ENCODE results near the gene ZNF653. TPM values are rescaled to one million over a fixed set of nuclear protein-coding genes. Genes with fewer than 3 reads are reported as not detected.

ZNF653 gene
- total and polyA plus RNA-seq, 9 of the 15 experiments (the other 6 are each of a cell fraction or from before 2014, with no cell fraction given), result 1.6 to 8.0 (median 4.2) TPM; not detected in 2

DNA sequence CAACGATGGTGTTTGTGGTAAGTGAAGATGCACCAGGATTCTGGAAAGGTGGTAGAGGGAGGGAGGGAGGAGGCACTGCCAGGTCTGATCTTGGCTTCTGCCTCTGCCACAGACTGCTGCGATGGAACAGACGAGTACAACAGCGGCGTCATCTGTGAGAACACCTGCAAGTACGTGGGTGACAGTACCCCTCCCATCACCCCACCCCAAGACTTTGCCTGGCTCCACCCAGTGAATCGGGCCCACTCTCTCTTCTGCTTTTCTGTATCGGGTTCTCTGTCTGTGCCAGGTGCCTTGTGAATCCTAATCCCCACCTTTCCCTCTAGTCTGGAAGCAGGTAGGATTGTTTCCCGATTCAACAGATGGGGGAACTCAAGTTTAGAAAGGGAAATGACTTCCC is 67.7 kb downstream of the ZNF653 start:
- H3K9me1 ChIP-seq (ENCODE audit: control insufficient read depth, insufficient read depth, low read length), result peaks cover 5% of the 10 kb centered on the region
- intact Hi-C loops (cut with micrococcal nuclease), result no loop called here
- CTCF ChIA-PET (ENCODE audit: low intra/inter-chr PET ratio), result no interaction called here
- H3K36me3 ChIP-seq (ENCODE audit: control insufficient read depth, insufficient read depth, low read length), result peaks cover 61% of the 10 kb centered on the region
- WGBS (ENCODE audit: insufficient coverage, low coverage, missing lambda C conversion rate), result 80% methylated on average over 8 of the region's 9 CpGs
- ATAC-seq (no peak), FAIRE-seq (no peak), DNase-seq (ENCODE audit: extremely low read depth in 1 of 4, low spot score in 3 of 4) (no peak)
- POLR2A ChIA-PET, result interaction anchor here (1.2 kb wide), 1 partner anchor 55 kb away, joined by 4 read pairs; no protein-coding TSS in a partner anchor
- 0 out of 4 replicates have a peak overlapping the region, but pooled peaks of 1 of the 2 experiments have one; percentile 2 for H3K9ac ChIP-seq (ENCODE audit: insufficient read depth in 1 of 2, low read depth in 2 of 2, low read length in 2 of 2)
- H3K27ac ChIP-seq (ENCODE audit: extremely low read depth, low read depth, low read length), result no peak overlapping the region
- peaks cover 11 to 22% of the 10 kb centered on the region in 2 experiments; a peak in 4 of 5 replicates for H3K4me1 ChIP-seq (replicated peaks in 1 of 2; ENCODE audit: control insufficient read depth in 2 of 2, insufficient read depth in 2 of 2, low read length in 2 of 2)
- H2AFZ ChIP-seq (ENCODE audit: low read depth, low read length), result no peak overlapping the region
- no peak overlapping the region for H3K4me3 ChIP-seq
- peaks cover 20% of the 10 kb centered on the region for H3K79me2 ChIP-seq (ENCODE audit: control insufficient read depth, insufficient read depth, low read length)
- in situ Hi-C loops (cut with MboI), result loop anchor here (5.0 kb wide), 1 partner anchor 141 kb away; the partner anchor contains the start of gene TSPAN16
- no peaks in the 10 kb centered on the region for H3K27me3 ChIP-seq (ENCODE audit: control insufficient read depth in 2 of 2, insufficient read depth in 2 of 2, low read length in 2 of 2)
- H3K4me2 ChIP-seq (ENCODE audit: insufficient read depth, low read length), result no peak overlapping the region
- H4K20me1 ChIP-seq (replicated peaks; ENCODE audit: control insufficient read depth, insufficient read depth, low read length), result 0 out of 2 replicates have a peak, but pooled peaks cover 4% of the 10 kb centered on the region
- no peaks in the 10 kb centered on the region for H3K9me3 ChIP-seq (replicated peaks; ENCODE audit: control insufficient read depth, insufficient read depth, low read depth, low read length)
- no TSS peak for BruUV-seq (replicated peaks)
- TF ChIP-seq ZNF347 (CRISPR knock-in tag; IDR thresholded peaks at IDR 0.05; ENCODE audit: low read depth) (no peak), XRCC4 (IDR thresholded peaks at IDR 0.05; ENCODE audit: extremely low read depth, insufficient read depth, insufficient read length) (no peak), TRIM28 (IDR thresholded peaks at IDR 0.05) (no peak), ZNF57 (CRISPR knock-in tag; IDR thresholded peaks at IDR 0.05) (no peak), JUN (IDR thresholded peaks at IDR 0.05; ENCODE audit: borderline replicate concordance, low read depth, low read length) (no peak), JUN (CRISPR knock-in tag; IDR thresholded peaks at IDR 0.05; ENCODE audit: borderline replicate concordance) (no peak), LCOR (CRISPR knock-in tag; IDR thresholded peaks at IDR 0.05) (no peak), STAG1 (CRISPR knock-in tag; IDR thresholded peaks at IDR 0.05; ENCODE audit: borderline replicate concordance) (no peak)
- TF ChIP-seq, protein P1, sequence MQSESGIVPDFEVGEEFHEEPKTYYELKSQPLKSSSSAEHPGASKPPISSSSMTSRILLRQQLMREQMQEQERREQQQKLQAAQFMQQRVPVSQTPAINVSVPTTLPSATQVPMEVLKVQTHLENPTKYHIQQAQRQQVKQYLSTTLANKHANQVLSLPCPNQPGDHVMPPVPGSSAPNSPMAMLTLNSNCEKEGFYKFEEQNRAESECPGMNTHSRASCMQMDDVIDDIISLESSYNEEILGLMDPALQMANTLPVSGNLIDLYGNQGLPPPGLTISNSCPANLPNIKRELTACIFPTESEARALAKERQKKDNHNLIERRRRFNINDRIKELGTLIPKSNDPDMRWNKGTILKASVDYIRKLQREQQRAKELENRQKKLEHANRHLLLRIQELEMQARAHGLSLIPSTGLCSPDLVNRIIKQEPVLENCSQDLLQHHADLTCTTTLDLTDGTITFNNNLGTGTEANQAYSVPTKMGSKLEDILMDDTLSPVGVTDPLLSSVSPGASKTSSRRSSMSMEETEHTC (IDR thresholded peaks at IDR 0.05), result no peak
- TF ChIP-seq, protein P2, sequence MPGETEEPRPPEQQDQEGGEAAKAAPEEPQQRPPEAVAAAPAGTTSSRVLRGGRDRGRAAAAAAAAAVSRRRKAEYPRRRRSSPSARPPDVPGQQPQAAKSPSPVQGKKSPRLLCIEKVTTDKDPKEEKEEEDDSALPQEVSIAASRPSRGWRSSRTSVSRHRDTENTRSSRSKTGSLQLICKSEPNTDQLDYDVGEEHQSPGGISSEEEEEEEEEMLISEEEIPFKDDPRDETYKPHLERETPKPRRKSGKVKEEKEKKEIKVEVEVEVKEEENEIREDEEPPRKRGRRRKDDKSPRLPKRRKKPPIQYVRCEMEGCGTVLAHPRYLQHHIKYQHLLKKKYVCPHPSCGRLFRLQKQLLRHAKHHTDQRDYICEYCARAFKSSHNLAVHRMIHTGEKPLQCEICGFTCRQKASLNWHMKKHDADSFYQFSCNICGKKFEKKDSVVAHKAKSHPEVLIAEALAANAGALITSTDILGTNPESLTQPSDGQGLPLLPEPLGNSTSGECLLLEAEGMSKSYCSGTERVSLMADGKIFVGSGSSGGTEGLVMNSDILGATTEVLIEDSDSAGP (CRISPR knock-in tag; IDR thresholded peaks at IDR 0.05), result no peak
- TF ChIP-seq, protein P3, sequence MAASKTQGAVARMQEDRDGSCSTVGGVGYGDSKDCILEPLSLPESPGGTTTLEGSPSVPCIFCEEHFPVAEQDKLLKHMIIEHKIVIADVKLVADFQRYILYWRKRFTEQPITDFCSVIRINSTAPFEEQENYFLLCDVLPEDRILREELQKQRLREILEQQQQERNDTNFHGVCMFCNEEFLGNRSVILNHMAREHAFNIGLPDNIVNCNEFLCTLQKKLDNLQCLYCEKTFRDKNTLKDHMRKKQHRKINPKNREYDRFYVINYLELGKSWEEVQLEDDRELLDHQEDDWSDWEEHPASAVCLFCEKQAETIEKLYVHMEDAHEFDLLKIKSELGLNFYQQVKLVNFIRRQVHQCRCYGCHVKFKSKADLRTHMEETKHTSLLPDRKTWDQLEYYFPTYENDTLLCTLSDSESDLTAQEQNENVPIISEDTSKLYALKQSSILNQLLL (CRISPR knock-in tag; IDR thresholded peaks at IDR 0.05; ENCODE audit: borderline replicate concordance), result no peak

All from K562 (cell line).